ENCODE data around the gene ACOXL.

DNA sequence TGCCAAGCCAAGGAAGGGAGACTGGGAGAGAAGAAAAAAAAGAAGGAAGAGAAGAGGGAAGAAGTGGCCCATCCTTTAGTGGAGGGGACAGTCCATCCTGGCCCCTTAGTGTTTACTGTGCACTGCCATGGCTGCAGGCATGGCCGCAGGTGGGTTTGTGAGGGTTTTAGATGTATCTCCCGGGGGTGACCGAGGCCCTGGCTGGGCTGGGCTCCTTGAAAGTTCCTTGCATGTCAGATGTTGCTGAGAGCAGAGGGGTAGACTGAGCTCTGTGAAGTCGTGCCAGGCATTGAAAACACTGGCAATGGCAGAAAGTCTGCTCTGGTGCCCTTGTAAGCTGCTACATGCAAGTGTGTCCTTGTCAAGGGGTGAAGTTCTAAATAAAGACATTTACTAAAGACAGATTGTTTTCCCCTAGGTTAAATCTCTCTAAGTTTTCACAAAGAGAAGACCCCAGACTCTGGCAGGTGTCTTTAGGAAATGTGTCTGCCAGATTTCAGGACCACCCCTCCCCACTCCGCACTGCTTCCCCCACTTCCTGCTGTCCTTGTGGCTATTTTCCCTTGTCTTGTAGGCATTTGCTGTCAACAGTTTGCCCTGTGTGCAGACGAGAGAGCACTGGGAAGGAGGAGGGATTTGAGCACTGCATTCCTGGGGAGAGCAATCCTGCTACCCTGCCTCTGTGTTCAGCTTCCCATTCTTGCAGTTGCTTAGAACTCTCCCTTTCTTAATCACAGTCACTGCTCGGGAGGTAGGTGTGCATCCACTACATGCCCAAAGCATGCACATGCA, 68.4 kb downstream of the ACOXL start:
- TF ChIP-seq, protein P1, sequence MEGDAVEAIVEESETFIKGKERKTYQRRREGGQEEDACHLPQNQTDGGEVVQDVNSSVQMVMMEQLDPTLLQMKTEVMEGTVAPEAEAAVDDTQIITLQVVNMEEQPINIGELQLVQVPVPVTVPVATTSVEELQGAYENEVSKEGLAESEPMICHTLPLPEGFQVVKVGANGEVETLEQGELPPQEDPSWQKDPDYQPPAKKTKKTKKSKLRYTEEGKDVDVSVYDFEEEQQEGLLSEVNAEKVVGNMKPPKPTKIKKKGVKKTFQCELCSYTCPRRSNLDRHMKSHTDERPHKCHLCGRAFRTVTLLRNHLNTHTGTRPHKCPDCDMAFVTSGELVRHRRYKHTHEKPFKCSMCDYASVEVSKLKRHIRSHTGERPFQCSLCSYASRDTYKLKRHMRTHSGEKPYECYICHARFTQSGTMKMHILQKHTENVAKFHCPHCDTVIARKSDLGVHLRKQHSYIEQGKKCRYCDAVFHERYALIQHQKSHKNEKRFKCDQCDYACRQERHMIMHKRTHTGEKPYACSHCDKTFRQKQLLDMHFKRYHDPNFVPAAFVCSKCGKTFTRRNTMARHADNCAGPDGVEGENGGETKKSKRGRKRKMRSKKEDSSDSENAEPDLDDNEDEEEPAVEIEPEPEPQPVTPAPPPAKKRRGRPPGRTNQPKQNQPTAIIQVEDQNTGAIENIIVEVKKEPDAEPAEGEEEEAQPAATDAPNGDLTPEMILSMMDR (conservative IDR thresholded peaks at IDR 0.05 in 1 of 2, IDR thresholded peaks at IDR 0.05 in 1 of 2; ENCODE audit: extremely low read depth in 1 of 2, insufficient read depth in 1 of 2, low read depth in 1 of 2, low read length in 2 of 2), result no peak
- no peak for TF ChIP-seq EZH2 (IDR thresholded peaks at IDR 0.05; ENCODE audit: borderline replicate concordance, low read length)

Measured in mammary epithelial cell (primary cell).